ENCODE data around the gene KRTAP12-2.
A peak's percentile ranks its signal among the peaks of the same experiment; 100 is the strongest.

The KRTAP12-2 gene

GRCh38 chr21:44619886-44620285 is 46.8 kb downstream of the KRTAP12-2 start:
- H2BK12ac ChIP-seq (ENCODE audit: low read length) = no peak overlapping the region
- H3K36me3 ChIP-seq (replicated peaks in 1 of 2; ENCODE audit: control insufficient read depth in 2 of 2, insufficient read depth in 2 of 2, low read length in 2 of 2) = no peaks in the 10 kb centered on the region
- no peak for DNase-seq (ENCODE audit: low spot score)
- H3K14ac ChIP-seq (ENCODE audit: low read length) = no peak overlapping the region
- no peak overlapping the region for H2BK120ac ChIP-seq (ENCODE audit: low read depth, low read length)
- no peak overlapping the region for H3K9ac ChIP-seq (ENCODE audit: low read depth, low read length, poor library complexity)
- H4K8ac ChIP-seq (ENCODE audit: low read depth, low read length) = no peak overlapping the region
- no peaks in the 10 kb centered on the region for H3K4me1 ChIP-seq (ENCODE audit: control insufficient read depth in 2 of 2, insufficient read depth in 1 of 2, low read depth in 1 of 2, low read length in 2 of 2)
- WGBS, 2 donors (ENCODE audit: extremely low coverage in 2 of 2, insufficient read length in 2 of 2, insufficient replicate concordance in 1 of 2) = no CpG with 5 or more reads among the region's 6 CpGs
- no peak overlapping the region for H3K4me3 ChIP-seq (ENCODE audit: low read length in 2 of 2)
- H3K18ac ChIP-seq (ENCODE audit: low read length) = no peak overlapping the region
- H3K27me3 ChIP-seq (ENCODE audit: control insufficient read depth in 3 of 3, insufficient read depth in 3 of 3, low read depth in 1 of 3, low read length in 3 of 3) = no peaks in the 10 kb centered on the region
- H2BK15ac ChIP-seq (ENCODE audit: low read length) = no peak overlapping the region
- no peak overlapping the region for H3K27ac ChIP-seq (replicated peaks; ENCODE audit: low read length)
- H2BK5ac ChIP-seq (ENCODE audit: low read length) = no peak overlapping the region
- H3K23ac ChIP-seq (ENCODE audit: low read depth, low read length, poor library complexity) = no peak overlapping the region
- H2AK5ac ChIP-seq (ENCODE audit: low read depth, low read length) = no peak overlapping the region
- no peak overlapping the region for H3K4ac ChIP-seq (ENCODE audit: low read length)
- no peaks in the 10 kb centered on the region for H3K79me1 ChIP-seq (ENCODE audit: low read depth, low read length)
- H3K9me3 ChIP-seq (replicated peaks in 1 of 2; ENCODE audit: control insufficient read depth in 2 of 2, insufficient read depth in 1 of 2, low read depth in 1 of 2, low read length in 2 of 2) = peaks cover 8 to 9% of the 10 kb centered on the region in 2 donors
- no peak overlapping the region for H3K4me2 ChIP-seq (ENCODE audit: insufficient read depth, low read length, poor library complexity, severe bottlenecking)
- no peak overlapping the region for H4K91ac ChIP-seq (ENCODE audit: low read depth, low read length, poor library complexity)
- no peak overlapping the region for H2AFZ ChIP-seq (ENCODE audit: low read length)

DNA sequence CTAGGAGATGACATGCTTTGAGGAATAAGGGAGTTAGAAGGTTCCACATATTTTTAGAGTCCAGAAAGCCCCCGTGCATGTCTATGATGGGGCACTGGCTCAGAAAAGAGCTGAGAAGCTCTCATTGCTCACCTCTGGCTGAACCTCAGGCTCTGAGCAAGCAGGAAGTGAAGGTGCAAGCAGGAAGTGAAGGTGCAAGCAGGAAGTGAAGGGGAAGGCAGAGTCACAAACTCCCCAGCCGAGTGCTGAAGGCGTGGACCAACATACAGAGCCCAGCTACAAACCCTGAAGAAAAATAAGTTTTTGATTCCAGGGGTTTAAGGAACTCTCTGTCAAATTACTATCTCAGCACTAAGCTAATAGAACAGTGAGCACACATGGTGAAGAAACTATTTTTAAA is 47.8 kb downstream of the KRTAP12-2 start:
- Histone ChIP-seq H3K9ac (ENCODE audit: low read depth, low read length, poor library complexity) (no peak overlapping the region), H3K14ac (ENCODE audit: low read length) (no peak overlapping the region), H2AFZ (ENCODE audit: low read length) (no peak overlapping the region), H3K23ac (ENCODE audit: low read depth, low read length, poor library complexity) (no peak overlapping the region), H2BK12ac (ENCODE audit: low read length) (no peak overlapping the region), H3K4ac (ENCODE audit: low read length) (no peak overlapping the region), H2BK5ac (ENCODE audit: low read length) (no peak overlapping the region), H3K9me3 (replicated peaks in 1 of 2; ENCODE audit: control insufficient read depth in 2 of 2, insufficient read depth in 1 of 2, low read depth in 1 of 2, low read length in 2 of 2) (peaks cover 5% of the 10 kb centered on the region in 2 donors), H4K8ac (ENCODE audit: low read depth, low read length) (no peak overlapping the region), H3K79me1 (ENCODE audit: low read depth, low read length) (no peaks in the 10 kb centered on the region), H2AK5ac (ENCODE audit: low read depth, low read length) (no peak overlapping the region), H3K27ac (replicated peaks; ENCODE audit: low read length) (no peak overlapping the region), H3K4me3 (ENCODE audit: low read length in 2 of 2) (no peak overlapping the region), H3K4me1 (ENCODE audit: control insufficient read depth in 2 of 2, insufficient read depth in 1 of 2, low read depth in 1 of 2, low read length in 2 of 2) (no peaks in the 10 kb centered on the region), H3K18ac (ENCODE audit: low read length) (no peak overlapping the region), H2BK15ac (ENCODE audit: low read length) (no peak overlapping the region), H2BK120ac (ENCODE audit: low read depth, low read length) (no peak overlapping the region), H4K91ac (ENCODE audit: low read depth, low read length, poor library complexity) (no peak overlapping the region), H3K4me2 (ENCODE audit: insufficient read depth, low read length, poor library complexity, severe bottlenecking) (no peak overlapping the region), H3K36me3 (replicated peaks in 1 of 2; ENCODE audit: control insufficient read depth in 2 of 2, insufficient read depth in 2 of 2, low read length in 2 of 2) (no peaks in the 10 kb centered on the region), H3K27me3 (ENCODE audit: control insufficient read depth in 3 of 3, insufficient read depth in 3 of 3, low read depth in 1 of 3, low read length in 3 of 3) (no peaks in the 10 kb centered on the region)
- WGBS, 2 donors (ENCODE audit: extremely low coverage in 2 of 2, insufficient read length in 2 of 2, insufficient replicate concordance in 1 of 2) = no CpG with 5 or more reads among the region's 3 CpGs
- DNase-seq (ENCODE audit: low spot score) = no peak

DNA sequence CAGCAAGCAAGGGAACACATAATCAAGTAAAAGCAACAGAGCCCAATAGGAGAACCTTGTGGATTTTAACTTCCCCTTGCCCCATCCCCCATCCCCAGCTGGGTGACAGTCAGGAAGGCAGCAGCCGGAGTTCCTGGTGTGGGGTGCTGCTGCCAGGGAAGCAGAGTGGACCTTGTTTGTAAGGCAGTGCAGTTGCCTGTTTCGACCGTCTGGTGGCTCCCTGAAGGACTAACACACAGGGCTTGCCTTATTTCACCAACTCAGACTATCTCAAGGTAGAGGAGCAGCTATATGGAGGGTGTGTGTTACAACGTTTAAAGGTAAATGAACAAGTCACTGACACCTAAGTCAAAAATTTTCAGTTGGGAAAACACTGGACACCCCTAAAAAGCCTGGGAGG is 48.2 kb downstream of the KRTAP12-2 start:
- H3K4me3 ChIP-seq (ENCODE audit: low read length in 2 of 2) = no peak overlapping the region
- H3K79me1 ChIP-seq (ENCODE audit: low read depth, low read length) = no peaks in the 10 kb centered on the region
- H3K9me3 ChIP-seq (replicated peaks in 1 of 2; ENCODE audit: control insufficient read depth in 2 of 2, insufficient read depth in 1 of 2, low read depth in 1 of 2, low read length in 2 of 2) = peaks cover 5% of the 10 kb centered on the region in 2 donors
- H4K91ac ChIP-seq (ENCODE audit: low read depth, low read length, poor library complexity) = no peak overlapping the region
- WGBS, 2 donors (ENCODE audit: extremely low coverage in 2 of 2, insufficient read length in 2 of 2, insufficient replicate concordance in 1 of 2) = no CpG with 5 or more reads among the region's 4 CpGs
- no peaks in the 10 kb centered on the region for H3K36me3 ChIP-seq (replicated peaks in 1 of 2; ENCODE audit: control insufficient read depth in 2 of 2, insufficient read depth in 2 of 2, low read length in 2 of 2)
- no peak overlapping the region for H3K4ac ChIP-seq (ENCODE audit: low read length)
- no peak overlapping the region for H4K8ac ChIP-seq (ENCODE audit: low read depth, low read length)
- no peak overlapping the region for H3K23ac ChIP-seq (ENCODE audit: low read depth, low read length, poor library complexity)
- no peak overlapping the region for H2BK15ac ChIP-seq (ENCODE audit: low read length)
- H3K18ac ChIP-seq (ENCODE audit: low read length) = no peak overlapping the region
- H3K27ac ChIP-seq (replicated peaks; ENCODE audit: low read length) = no peak overlapping the region
- no peak overlapping the region for H2BK5ac ChIP-seq (ENCODE audit: low read length)
- no peaks in the 10 kb centered on the region for H3K4me1 ChIP-seq (ENCODE audit: control insufficient read depth in 2 of 2, insufficient read depth in 1 of 2, low read depth in 1 of 2, low read length in 2 of 2)
- no peak overlapping the region for H2BK120ac ChIP-seq (ENCODE audit: low read depth, low read length)
- H3K9ac ChIP-seq (ENCODE audit: low read depth, low read length, poor library complexity) = no peak overlapping the region
- H2BK12ac ChIP-seq (ENCODE audit: low read length) = no peak overlapping the region
- H3K4me2 ChIP-seq (ENCODE audit: insufficient read depth, low read length, poor library complexity, severe bottlenecking) = no peak overlapping the region
- H3K27me3 ChIP-seq (ENCODE audit: control insufficient read depth in 3 of 3, insufficient read depth in 3 of 3, low read depth in 1 of 3, low read length in 3 of 3) = no peaks in the 10 kb centered on the region
- no peak overlapping the region for H2AK5ac ChIP-seq (ENCODE audit: low read depth, low read length)
- DNase-seq (ENCODE audit: low spot score) = no peak
- H3K14ac ChIP-seq (ENCODE audit: low read length) = no peak overlapping the region
- H2AFZ ChIP-seq (ENCODE audit: low read length) = no peak overlapping the region

DNA sequence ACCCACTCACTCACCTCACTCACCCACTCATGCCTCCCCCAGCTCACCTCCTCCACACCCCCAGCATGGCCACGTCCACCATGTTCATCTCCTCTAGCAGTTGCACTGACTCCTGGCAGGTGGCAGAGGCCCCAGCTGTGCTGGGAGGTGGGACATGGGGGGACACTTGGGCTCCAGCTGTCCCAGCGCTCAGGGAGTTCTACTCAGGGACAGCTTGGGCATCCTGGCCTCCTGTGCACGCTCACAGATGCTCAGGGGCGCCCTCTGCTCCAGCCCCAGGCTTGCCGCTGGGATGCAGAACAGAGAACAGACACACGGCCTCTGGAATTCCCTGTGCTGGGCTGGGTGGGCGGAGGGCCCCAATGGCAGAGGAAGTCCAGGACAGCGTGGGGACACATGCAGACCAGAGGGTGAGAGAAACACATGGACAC is 49.6 kb downstream of the KRTAP12-2 start:
- Histone ChIP-seq H3K23ac (ENCODE audit: low read depth, low read length, poor library complexity) (no peak overlapping the region), H2AFZ (ENCODE audit: low read length) (no peak overlapping the region), H2AK5ac (ENCODE audit: low read depth, low read length) (peak overlapping the region; percentile 41), H3K36me3 (replicated peaks in 1 of 2; ENCODE audit: control insufficient read depth in 2 of 2, insufficient read depth in 2 of 2, low read length in 2 of 2) (no peaks in the 10 kb centered on the region), H2BK15ac (ENCODE audit: low read length) (no peak overlapping the region), H3K27me3 (ENCODE audit: control insufficient read depth in 3 of 3, insufficient read depth in 3 of 3, low read depth in 1 of 3, low read length in 3 of 3) (no peaks in the 10 kb centered on the region), H3K14ac (ENCODE audit: low read length) (no peak overlapping the region), H3K4me2 (ENCODE audit: insufficient read depth, low read length, poor library complexity, severe bottlenecking) (no peak overlapping the region), H3K18ac (ENCODE audit: low read length) (peak overlapping the region; percentile 78), H2BK12ac (ENCODE audit: low read length) (peak overlapping the region; percentile 60), H4K91ac (ENCODE audit: low read depth, low read length, poor library complexity) (no peak overlapping the region), H2BK120ac (ENCODE audit: low read depth, low read length) (no peak overlapping the region), H3K9me3 (replicated peaks in 1 of 2; ENCODE audit: control insufficient read depth in 2 of 2, insufficient read depth in 1 of 2, low read depth in 1 of 2, low read length in 2 of 2) (peaks cover 2 to 5% of the 10 kb centered on the region in 2 donors), H2BK5ac (ENCODE audit: low read length) (peak overlapping the region; percentile 26), H3K4me3 (ENCODE audit: low read length in 2 of 2) (no peak overlapping the region), H3K4me1 (ENCODE audit: control insufficient read depth in 2 of 2, insufficient read depth in 1 of 2, low read depth in 1 of 2, low read length in 2 of 2) (no peaks in the 10 kb centered on the region), H4K8ac (ENCODE audit: low read depth, low read length) (no peak overlapping the region), H3K27ac (replicated peaks; ENCODE audit: low read length) (no peak overlapping the region), H3K4ac (ENCODE audit: low read length) (no peak overlapping the region), H3K79me1 (ENCODE audit: low read depth, low read length) (no peaks in the 10 kb centered on the region), H3K9ac (ENCODE audit: low read depth, low read length, poor library complexity) (no peak overlapping the region)
- no CpG with 5 or more reads among the region's 8 CpGs for WGBS, 2 donors (ENCODE audit: extremely low coverage in 2 of 2, insufficient read length in 2 of 2, insufficient replicate concordance in 1 of 2)
- DNase-seq (ENCODE audit: low spot score) = no peak
